SK-N-SH treated with all-trans-retinoic acid at 6 μM for 48 hours (cell line): ENCODE data around the gene VWA5B2.

Source experiments
- ATAC-seq: fragments of 200-7000 bp; cut with Tn5 transposase; 3 replicates; pipeline ENCODE4 v1.9.1; 2020; ENCODE audit warnings: mild to moderate bottlenecking, moderate library complexity
- ARNTL ChIP-seq: fragments of 450-650 bp; formaldehyde crosslinking; IDR thresholded peaks from 2 replicates; pipeline ENCODE4 v1.5.0; 2020; ENCODE audit warnings: low read depth, mild to moderate bottlenecking, moderate library complexity, borderline replicate concordance
- CSDC2 ChIP-seq: fragments of 250-450 bp; sonication (Bioruptor Pico); IDR thresholded peaks from 2 replicates; pipeline ENCODE4 v1.5.0; 2020; ENCODE audit warnings: mild to moderate bottlenecking, moderate library complexity
- ESRRG ChIP-seq: fragments of 250-450 bp; sonication (Bioruptor Pico); IDR thresholded peaks from 2 replicates; pipeline ENCODE4 v1.6.1; 2021; ENCODE audit warnings: mild to moderate bottlenecking
- GLIS3 ChIP-seq: fragments of 250-450 bp; sonication (Bioruptor Pico); IDR thresholded peaks from 2 replicates; pipeline ENCODE4 v1.5.0; 2020; ENCODE audit warnings: mild to moderate bottlenecking, moderate library complexity
- ISL1 ChIP-seq: fragments of 250-450 bp; sonication (Bioruptor Pico); IDR thresholded peaks from 2 replicates; pipeline ENCODE4 v2.1.2; 2022; ENCODE audit warnings: mild to moderate bottlenecking, moderate library complexity
- OSR1 ChIP-seq: fragments of 250-450 bp; sonication (Bioruptor Pico); IDR thresholded peaks from 2 replicates; pipeline ENCODE4 v1.8.0; 2022; ENCODE audit warnings: moderate library complexity, mild to moderate bottlenecking, inconsistent platforms
- POU6F1 ChIP-seq: fragments of 250-450 bp; sonication (Bioruptor Pico); IDR thresholded peaks from 2 replicates; pipeline ENCODE4 v1.8.0; 2021; ENCODE audit warnings: low read depth, mild to moderate bottlenecking, moderate library complexity, borderline replicate concordance
- PPARA ChIP-seq: fragments of 250-450 bp; sonication (Bioruptor Pico); IDR thresholded peaks from 2 replicates; pipeline ENCODE4 v1.5.0; 2020; ENCODE audit warnings: mild to moderate bottlenecking, borderline replicate concordance
- RARB ChIP-seq: fragments of 250-450 bp; sonication (Bioruptor Pico); IDR thresholded peaks from 2 replicates; pipeline ENCODE4 v1.8.0; 2021; ENCODE audit warnings: mild to moderate bottlenecking, moderate library complexity
- SNAI2 ChIP-seq: fragments of 250-450 bp; sonication (Bioruptor Pico); IDR thresholded peaks from 2 replicates; pipeline ENCODE4 v1.5.0; 2020; ENCODE audit warnings: mild to moderate bottlenecking, moderate library complexity
- TOX ChIP-seq: fragments of 250-450 bp; sonication (Bioruptor Pico); IDR thresholded peaks from 2 replicates; pipeline ENCODE4 v1.8.0; 2021; ENCODE audit warnings: mild to moderate bottlenecking, moderate library complexity, borderline replicate concordance
- ZC3H10 ChIP-seq: fragments of 250-450 bp; sonication (Bioruptor Pico); IDR thresholded peaks from 2 replicates; pipeline ENCODE4 v1.5.1; 2021; ENCODE audit warnings: mild to moderate bottlenecking, moderate library complexity
- ZFP3 ChIP-seq: fragments of 250-450 bp; sonication (Bioruptor Pico); IDR thresholded peaks from 2 replicates; pipeline ENCODE4 v1.5.0; 2020; ENCODE audit warnings: mild to moderate bottlenecking, moderate library complexity
- ZFP30 ChIP-seq: fragments of 450-650 bp; formaldehyde crosslinking; IDR thresholded peaks from 2 replicates; pipeline ENCODE4 v1.5.0; 2022; ENCODE audit warnings: mild to moderate bottlenecking, moderate library complexity
- ZNF565 ChIP-seq: fragments of 450-650 bp; formaldehyde crosslinking; conservative IDR thresholded peaks from 2 replicates; pipeline ENCODE4 v1.5.0; 2020; ENCODE audit warnings: low read depth, mild to moderate bottlenecking, moderate library complexity
- ZNF70 ChIP-seq: fragments of 450-650 bp; formaldehyde crosslinking; IDR thresholded peaks from 2 replicates; pipeline ENCODE4 v1.5.0; 2020; ENCODE audit warnings: mild to moderate bottlenecking, moderate library complexity
- ZNF8 ChIP-seq: fragments of 450-650 bp; formaldehyde crosslinking; IDR thresholded peaks from 2 replicates; pipeline ENCODE4 v1.5.0; 2020; ENCODE audit warnings: mild to moderate bottlenecking, moderate library complexity
- TF ChIP-seq, protein P1 (sequence below): fragments of 250-450 bp; sonication (Bioruptor Pico); IDR thresholded peaks from 2 replicates; pipeline ENCODE4 v1.5.1; 2021; ENCODE audit warnings: mild to moderate bottlenecking, moderate library complexity
- TF ChIP-seq, protein P2 (sequence below): fragments of 250-450 bp; sonication (Bioruptor Pico); IDR thresholded peaks from 2 replicates; pipeline ENCODE4 v1.5.1; 2020; ENCODE audit warnings: low read depth, mild to moderate bottlenecking, moderate library complexity
- TF ChIP-seq, protein P3 (sequence below): fragments of 250-450 bp; sonication (Bioruptor Pico); IDR thresholded peaks from 2 replicates; pipeline ENCODE4 v1.5.0; 2020; ENCODE audit warnings: mild to moderate bottlenecking, moderate library complexity

VWA5B2 gene

GRCh38 chr3:184196536-184196935 is 32.8 kb upstream of the VWA5B2 start (continued):
- TF ChIP-seq, protein P1, sequence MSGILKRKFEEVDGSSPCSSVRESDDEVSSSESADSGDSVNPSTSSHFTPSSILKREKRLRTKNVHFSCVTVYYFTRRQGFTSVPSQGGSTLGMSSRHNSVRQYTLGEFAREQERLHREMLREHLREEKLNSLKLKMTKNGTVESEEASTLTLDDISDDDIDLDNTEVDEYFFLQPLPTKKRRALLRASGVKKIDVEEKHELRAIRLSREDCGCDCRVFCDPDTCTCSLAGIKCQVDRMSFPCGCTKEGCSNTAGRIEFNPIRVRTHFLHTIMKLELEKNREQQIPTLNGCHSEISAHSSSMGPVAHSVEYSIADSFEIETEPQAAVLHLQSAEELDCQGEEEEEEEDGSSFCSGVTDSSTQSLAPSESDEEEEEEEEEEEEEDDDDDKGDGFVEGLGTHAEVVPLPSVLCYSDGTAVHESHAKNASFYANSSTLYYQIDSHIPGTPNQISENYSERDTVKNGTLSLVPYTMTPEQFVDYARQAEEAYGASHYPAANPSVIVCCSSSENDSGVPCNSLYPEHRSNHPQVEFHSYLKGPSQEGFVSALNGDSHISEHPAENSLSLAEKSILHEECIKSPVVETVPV (CRISPR knock-in tag) = no peak
- TF ChIP-seq CSDC2 (no peak), SNAI2 (CRISPR knock-in tag) (no peak), ESRRG (CRISPR knock-in tag) (no peak), POU6F1 (no peak), ZFP3 (CRISPR knock-in tag) (no peak), ARNTL (CRISPR knock-in tag) (no peak)
- TF ChIP-seq, protein P2, sequence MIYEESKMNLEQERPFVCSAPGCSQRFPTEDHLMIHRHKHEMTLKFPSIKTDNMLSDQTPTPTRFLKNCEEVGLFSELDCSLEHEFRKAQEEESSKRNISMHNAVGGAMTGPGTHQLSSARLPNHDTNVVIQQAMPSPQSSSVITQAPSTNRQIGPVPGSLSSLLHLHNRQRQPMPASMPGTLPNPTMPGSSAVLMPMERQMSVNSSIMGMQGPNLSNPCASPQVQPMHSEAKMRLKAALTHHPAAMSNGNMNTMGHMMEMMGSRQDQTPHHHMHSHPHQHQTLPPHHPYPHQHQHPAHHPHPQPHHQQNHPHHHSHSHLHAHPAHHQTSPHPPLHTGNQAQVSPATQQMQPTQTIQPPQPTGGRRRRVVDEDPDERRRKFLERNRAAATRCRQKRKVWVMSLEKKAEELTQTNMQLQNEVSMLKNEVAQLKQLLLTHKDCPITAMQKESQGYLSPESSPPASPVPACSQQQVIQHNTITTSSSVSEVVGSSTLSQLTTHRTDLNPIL = no peak

DNA sequence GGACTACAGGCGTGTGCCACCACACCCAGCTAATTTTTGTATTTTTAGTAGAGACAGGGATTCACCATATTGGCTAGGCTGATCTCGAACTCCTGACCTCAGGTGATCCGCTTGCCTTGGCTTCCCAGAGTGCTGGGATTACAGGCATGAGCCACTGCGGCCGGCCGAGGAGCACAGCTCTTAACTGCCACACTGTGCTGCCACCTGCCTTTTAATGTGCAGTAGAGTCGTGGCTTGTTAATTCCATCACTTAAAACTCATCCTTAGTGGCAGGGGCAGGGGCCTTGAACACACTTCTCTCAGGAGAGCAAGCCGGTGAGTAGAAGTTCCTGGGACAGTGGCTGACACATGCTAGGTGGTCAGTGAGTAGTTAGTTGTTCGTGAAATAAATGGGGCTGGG is 30.9 kb upstream of the VWA5B2 start:
- ATAC-seq = no peak
- no peak for TF ChIP-seq POU6F1
- TF ChIP-seq ZNF8 (CRISPR knock-in tag) = no peak
- TF ChIP-seq ZNF565 (CRISPR knock-in tag) = no peak
- no peak for TF ChIP-seq ZC3H10 (CRISPR knock-in tag)
- no peak for TF ChIP-seq ARNTL (CRISPR knock-in tag)
- TF ChIP-seq, protein P1 (CRISPR knock-in tag) = no peak
- no peak for TF ChIP-seq SNAI2 (CRISPR knock-in tag)
- TF ChIP-seq ZFP3 (CRISPR knock-in tag) = no peak
- no peak for TF ChIP-seq RARB
- no peak for TF ChIP-seq ZNF70 (CRISPR knock-in tag)
- TF ChIP-seq, protein P2 = no peak
- TF ChIP-seq GLIS3 (CRISPR knock-in tag) = no peak
- TF ChIP-seq, protein P3, sequence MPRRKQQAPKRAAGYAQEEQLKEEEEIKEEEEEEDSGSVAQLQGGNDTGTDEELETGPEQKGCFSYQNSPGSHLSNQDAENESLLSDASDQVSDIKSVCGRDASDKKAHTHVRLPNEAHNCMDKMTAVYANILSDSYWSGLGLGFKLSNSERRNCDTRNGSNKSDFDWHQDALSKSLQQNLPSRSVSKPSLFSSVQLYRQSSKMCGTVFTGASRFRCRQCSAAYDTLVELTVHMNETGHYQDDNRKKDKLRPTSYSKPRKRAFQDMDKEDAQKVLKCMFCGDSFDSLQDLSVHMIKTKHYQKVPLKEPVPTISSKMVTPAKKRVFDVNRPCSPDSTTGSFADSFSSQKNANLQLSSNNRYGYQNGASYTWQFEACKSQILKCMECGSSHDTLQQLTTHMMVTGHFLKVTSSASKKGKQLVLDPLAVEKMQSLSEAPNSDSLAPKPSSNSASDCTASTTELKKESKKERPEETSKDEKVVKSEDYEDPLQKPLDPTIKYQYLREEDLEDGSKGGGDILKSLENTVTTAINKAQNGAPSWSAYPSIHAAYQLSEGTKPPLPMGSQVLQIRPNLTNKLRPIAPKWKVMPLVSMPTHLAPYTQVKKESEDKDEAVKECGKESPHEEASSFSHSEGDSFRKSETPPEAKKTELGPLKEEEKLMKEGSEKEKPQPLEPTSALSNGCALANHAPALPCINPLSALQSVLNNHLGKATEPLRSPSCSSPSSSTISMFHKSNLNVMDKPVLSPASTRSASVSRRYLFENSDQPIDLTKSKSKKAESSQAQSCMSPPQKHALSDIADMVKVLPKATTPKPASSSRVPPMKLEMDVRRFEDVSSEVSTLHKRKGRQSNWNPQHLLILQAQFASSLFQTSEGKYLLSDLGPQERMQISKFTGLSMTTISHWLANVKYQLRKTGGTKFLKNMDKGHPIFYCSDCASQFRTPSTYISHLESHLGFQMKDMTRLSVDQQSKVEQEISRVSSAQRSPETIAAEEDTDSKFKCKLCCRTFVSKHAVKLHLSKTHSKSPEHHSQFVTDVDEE = no peak
- TF ChIP-seq PPARA (CRISPR knock-in tag) = no peak
- TF ChIP-seq ISL1 (CRISPR knock-in tag) = no peak
- TF ChIP-seq OSR1 (CRISPR knock-in tag) = no peak
- TF ChIP-seq ZFP30 (CRISPR knock-in tag) = no peak
- no peak for TF ChIP-seq TOX
